Measurements from ENCODE around the gene CPXM1.
"Not testable (repeated sequence)": the region's sequence is repeated elsewhere in the genome, so short reads cannot be mapped to it uniquely, and the experiment has no call there.

The CPXM1 gene

DNA sequence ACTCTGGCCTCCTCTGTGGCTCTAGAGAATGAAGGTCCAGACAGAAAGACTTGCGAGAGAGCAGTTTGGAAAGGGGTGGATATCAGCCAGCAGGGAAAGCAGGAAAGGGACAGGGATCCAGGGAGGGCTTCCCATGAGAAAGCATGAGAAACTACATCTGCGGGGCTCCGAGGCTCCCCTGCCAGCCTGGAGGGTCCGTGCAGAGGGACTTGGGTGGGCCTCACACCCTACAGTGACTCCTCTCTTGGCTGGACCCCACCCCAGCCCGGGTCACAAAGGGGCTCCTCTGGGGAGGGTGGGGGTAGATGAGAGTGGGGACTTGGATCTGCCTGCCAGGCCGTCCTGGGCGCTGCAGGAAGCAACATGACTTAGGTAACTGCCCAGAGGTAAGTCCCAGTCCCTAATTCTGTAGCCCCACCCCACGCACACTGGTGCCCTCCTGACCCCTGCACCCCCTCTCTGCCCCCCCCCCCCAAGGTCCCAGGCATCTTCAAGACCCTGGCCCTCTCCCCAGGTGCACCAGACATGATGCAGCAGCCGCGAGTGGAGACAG, 15.7 kb upstream of the CPXM1 start, which contains the start of gene TMEM239:
Gene TMEM239 (plus strand): TSS at position 335 of the 553 bp plus-strand sequence. CDS start 191 bp downstream, at position 526.
- peaks cover 10% of the 10 kb centered on the region for H3K4me1 ChIP-seq (ENCODE audit: insufficient read depth, insufficient read length)
- no peak within 1 kb of the TSS for H3K4me3 ChIP-seq (ENCODE audit: insufficient read length, low read depth)
- no peak within 1 kb of the TSS for H3K9ac ChIP-seq (ENCODE audit: insufficient read length, low read depth)
- no peak for TF ChIP-seq SUZ12 (IDR thresholded peaks at IDR 0.05; ENCODE audit: extremely low read depth, insufficient read depth, insufficient read length)
- no peak for TF ChIP-seq ZNF274 (IDR thresholded peaks at IDR 0.05; ENCODE audit: low read depth, low read length)
- TF ChIP-seq YY1 (IDR thresholded peaks at IDR 0.05; ENCODE audit: insufficient read depth, insufficient read length), result no peak
- H3K36me3 ChIP-seq (ENCODE audit: insufficient read depth, insufficient read length, low read length), result no peaks in the 10 kb centered on the region
- DNase-seq (ENCODE audit: low read depth, low spot score), result no peak
- no peaks in the 10 kb centered on the region for H3K27me3 ChIP-seq (ENCODE audit: insufficient read depth, insufficient read length)
- H3K9me3 ChIP-seq (ENCODE audit: insufficient read depth, low read length), result no peaks in the 10 kb centered on the region

DNA sequence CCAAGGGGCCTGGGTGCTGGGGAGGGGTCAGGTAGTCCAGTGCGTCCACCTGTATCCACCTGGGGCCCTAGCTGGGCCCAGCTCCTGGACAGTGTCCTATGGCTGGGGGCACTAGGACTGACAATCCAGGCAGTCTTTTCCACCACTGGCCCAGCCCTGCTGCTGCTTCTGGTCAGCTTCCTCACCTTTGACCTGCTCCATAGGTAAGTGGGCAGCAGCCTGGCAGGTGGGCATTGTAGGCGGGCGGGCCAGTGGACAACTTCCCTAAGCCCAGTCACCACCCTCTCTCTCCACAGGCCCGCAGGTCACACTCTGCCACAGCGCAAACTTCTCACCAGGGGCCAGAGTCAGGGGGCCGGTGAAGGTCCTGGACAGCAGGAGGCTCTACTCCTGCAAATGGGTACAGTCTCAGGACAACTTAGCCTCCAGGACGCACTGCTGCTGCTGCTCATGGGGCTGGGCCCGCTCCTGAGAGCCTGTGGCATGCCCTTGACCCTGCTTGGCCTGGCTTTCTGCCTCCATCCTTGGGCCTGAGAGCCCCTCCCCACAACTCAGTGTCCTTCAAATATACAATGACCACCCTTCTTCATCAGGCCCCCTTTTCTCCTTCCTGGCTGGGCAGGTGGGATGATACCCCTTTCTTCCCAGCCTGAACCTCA, 14.9 kb upstream of the CPXM1 start:
- no peak overlapping the region for H3K4me3 ChIP-seq (ENCODE audit: insufficient read length, low read depth)
- H3K9ac ChIP-seq (ENCODE audit: insufficient read length, low read depth), result no peak overlapping the region
- H3K4me1 ChIP-seq (ENCODE audit: insufficient read depth, insufficient read length), result peaks cover 8% of the 10 kb centered on the region
- no peaks in the 10 kb centered on the region for H3K9me3 ChIP-seq (ENCODE audit: insufficient read depth, low read length)
- DNase-seq (ENCODE audit: low read depth, low spot score), result no peak
- TF ChIP-seq ZNF274 (IDR thresholded peaks at IDR 0.05; ENCODE audit: low read depth, low read length), result no peak
- no peaks in the 10 kb centered on the region for H3K36me3 ChIP-seq (ENCODE audit: insufficient read depth, insufficient read length, low read length)
- H3K27me3 ChIP-seq (ENCODE audit: insufficient read depth, insufficient read length), result no peaks in the 10 kb centered on the region

DNA sequence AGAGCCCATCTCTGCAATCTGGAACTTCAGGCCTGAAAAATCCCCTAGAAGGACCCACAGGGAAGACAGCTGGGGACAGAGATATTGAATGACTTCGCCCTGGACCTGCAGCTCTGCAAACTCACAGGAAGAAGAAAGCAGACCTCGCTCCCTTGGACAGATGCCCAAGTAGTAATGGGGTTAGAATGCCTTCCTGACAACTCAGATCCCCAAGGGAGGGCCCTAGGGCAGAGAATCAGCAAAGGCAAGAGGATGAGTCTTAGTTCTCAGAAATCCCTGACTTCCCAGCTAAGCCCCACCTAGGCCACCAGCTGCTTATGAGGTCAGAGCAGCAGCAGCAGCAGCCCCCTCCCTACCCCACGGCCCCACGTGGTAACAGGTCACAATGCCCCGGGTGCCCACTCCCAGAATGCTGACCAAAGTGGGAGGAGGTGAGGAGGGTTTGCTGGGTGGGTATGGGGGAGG, 14.2 kb upstream of the CPXM1 start, which contains the start of gene C20orf141:
Gene C20orf141 (plus strand): TSS at position 401 of the 465 bp plus-strand sequence. CDS start 198 bp downstream, outside the sequence.
- Histone ChIP-seq H3K4me3 (ENCODE audit: insufficient read length, low read depth) (no peak within 1 kb of the TSS), H3K9ac (ENCODE audit: insufficient read length, low read depth) (no peak within 1 kb of the TSS), H3K27me3 (ENCODE audit: insufficient read depth, insufficient read length) (no peaks in the 10 kb centered on the region), H3K36me3 (ENCODE audit: insufficient read depth, insufficient read length, low read length) (no peaks in the 10 kb centered on the region), H3K9me3 (ENCODE audit: insufficient read depth, low read length) (no peaks in the 10 kb centered on the region), H3K4me1 (ENCODE audit: insufficient read depth, insufficient read length) (peaks cover 6% of the 10 kb centered on the region)
- no peak for DNase-seq (ENCODE audit: low read depth, low spot score)
- TF ChIP-seq SUZ12 (IDR thresholded peaks at IDR 0.05; ENCODE audit: extremely low read depth, insufficient read depth, insufficient read length), result no peak

DNA sequence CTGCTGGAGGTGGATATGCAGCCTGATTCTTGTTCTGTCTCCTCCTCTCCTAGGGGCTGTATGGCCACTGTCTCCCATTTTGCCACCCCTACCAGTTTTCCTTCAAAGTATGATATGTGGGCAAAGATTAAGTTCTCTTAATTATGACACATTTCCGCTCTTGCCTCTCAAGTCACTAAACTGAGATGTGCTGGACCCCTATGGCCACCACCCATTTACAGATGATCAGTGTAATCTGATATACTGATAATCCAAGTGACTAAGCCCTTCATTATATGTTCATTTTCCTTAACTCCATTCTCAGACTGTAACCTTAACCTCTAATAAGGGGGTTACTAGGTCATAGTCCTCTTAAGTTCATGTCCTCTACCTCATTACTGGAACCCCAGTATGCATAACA, 13.6 kb upstream of the CPXM1 start:
- H3K9ac ChIP-seq (ENCODE audit: insufficient read length, low read depth), result no peak overlapping the region
- H3K9me3 ChIP-seq (ENCODE audit: insufficient read depth, low read length), result no peaks in the 10 kb centered on the region

DNA sequence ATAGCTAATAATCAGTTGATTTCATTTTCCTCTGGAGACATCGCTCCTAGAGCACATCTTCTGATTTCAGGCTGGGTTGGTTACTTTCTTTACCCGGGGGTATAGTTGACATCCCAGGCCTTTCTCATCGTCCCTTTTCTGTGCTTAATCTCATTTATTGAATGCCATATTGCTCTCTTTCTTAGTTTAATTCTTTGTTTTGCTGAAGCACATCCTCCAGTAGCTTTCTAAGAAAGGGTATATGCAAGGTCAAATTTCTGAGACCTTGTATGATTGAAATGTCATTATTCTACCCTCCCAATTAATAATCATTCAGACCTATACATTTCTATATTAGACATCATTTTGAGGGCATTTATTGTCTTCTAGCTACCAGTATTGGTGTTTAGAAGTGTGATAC, 11.8 kb upstream of the CPXM1 start:
- Histone ChIP-seq H3K4me1 (ENCODE audit: insufficient read depth, insufficient read length) (peaks cover 6% of the 10 kb centered on the region), H3K9me3 (ENCODE audit: insufficient read depth, low read length) (no peaks in the 10 kb centered on the region), H3K36me3 (ENCODE audit: insufficient read depth, insufficient read length, low read length) (no peaks in the 10 kb centered on the region), H3K4me3 (ENCODE audit: insufficient read length, low read depth) (no peak overlapping the region), H3K9ac (ENCODE audit: insufficient read length, low read depth) (no peak overlapping the region), H3K27me3 (ENCODE audit: insufficient read depth, insufficient read length) (no peaks in the 10 kb centered on the region)
- DNase-seq (ENCODE audit: low read depth, low spot score), result no peak
- TF ChIP-seq YY1 (IDR thresholded peaks at IDR 0.05; ENCODE audit: insufficient read depth, insufficient read length) (no peak), SUZ12 (IDR thresholded peaks at IDR 0.05; ENCODE audit: extremely low read depth, insufficient read depth, insufficient read length) (no peak), ZNF274 (IDR thresholded peaks at IDR 0.05; ENCODE audit: low read depth, low read length) (no peak)

More for the DNA sequence above, 13.6 kb upstream of the CPXM1 start:
- H3K4me3 ChIP-seq (ENCODE audit: insufficient read length, low read depth), result no peak overlapping the region
- no peak for DNase-seq (ENCODE audit: low read depth, low spot score)
- H3K36me3 ChIP-seq (ENCODE audit: insufficient read depth, insufficient read length, low read length), result no peaks in the 10 kb centered on the region
- peaks cover 6% of the 10 kb centered on the region for H3K4me1 ChIP-seq (ENCODE audit: insufficient read depth, insufficient read length)
- TF ChIP-seq YY1 (IDR thresholded peaks at IDR 0.05; ENCODE audit: insufficient read depth, insufficient read length), result no peak
- no peak for TF ChIP-seq ZNF274 (IDR thresholded peaks at IDR 0.05; ENCODE audit: low read depth, low read length)
- TF ChIP-seq SUZ12 (IDR thresholded peaks at IDR 0.05; ENCODE audit: extremely low read depth, insufficient read depth, insufficient read length), result no peak
- H3K27me3 ChIP-seq (ENCODE audit: insufficient read depth, insufficient read length), result no peaks in the 10 kb centered on the region

DNA sequence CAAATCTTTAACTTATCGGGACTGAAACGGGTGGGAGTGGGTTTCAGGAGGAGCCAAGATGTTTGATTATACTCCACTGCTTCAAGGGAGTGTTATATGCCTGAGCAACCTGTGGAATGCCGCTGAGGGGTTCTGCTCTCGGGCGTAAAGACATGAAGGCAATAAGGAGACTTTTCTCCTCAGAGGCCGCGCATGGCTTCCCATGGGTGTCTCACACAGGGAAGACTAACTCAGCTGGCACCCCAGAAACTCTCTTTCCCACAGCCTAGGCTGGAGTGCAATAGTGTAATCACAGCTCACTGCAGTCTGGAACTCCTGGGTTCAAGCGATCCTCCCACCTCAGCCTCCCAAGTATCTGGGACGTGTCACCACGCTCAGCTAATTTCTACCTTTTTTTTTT, 9.3 kb upstream of the CPXM1 start:
- H3K4me1 ChIP-seq (ENCODE audit: insufficient read depth, insufficient read length), result no peaks in the 10 kb centered on the region
- H3K27me3 ChIP-seq (ENCODE audit: insufficient read depth, insufficient read length), result no peaks in the 10 kb centered on the region
- DNase-seq (ENCODE audit: low read depth, low spot score), result no peak
- H3K36me3 ChIP-seq (ENCODE audit: insufficient read depth, insufficient read length, low read length), result no peaks in the 10 kb centered on the region
- no peaks in the 10 kb centered on the region for H3K9me3 ChIP-seq (ENCODE audit: insufficient read depth, low read length)
- TF ChIP-seq YY1 (IDR thresholded peaks at IDR 0.05; ENCODE audit: insufficient read depth, insufficient read length) (no peak), SUZ12 (IDR thresholded peaks at IDR 0.05; ENCODE audit: extremely low read depth, insufficient read depth, insufficient read length) (no peak), ZNF274 (IDR thresholded peaks at IDR 0.05; ENCODE audit: low read depth, low read length) (no peak)
- H3K4me3 ChIP-seq (ENCODE audit: insufficient read length, low read depth), result no peak overlapping the region
- no peak overlapping the region for H3K9ac ChIP-seq (ENCODE audit: insufficient read length, low read depth)

DNA sequence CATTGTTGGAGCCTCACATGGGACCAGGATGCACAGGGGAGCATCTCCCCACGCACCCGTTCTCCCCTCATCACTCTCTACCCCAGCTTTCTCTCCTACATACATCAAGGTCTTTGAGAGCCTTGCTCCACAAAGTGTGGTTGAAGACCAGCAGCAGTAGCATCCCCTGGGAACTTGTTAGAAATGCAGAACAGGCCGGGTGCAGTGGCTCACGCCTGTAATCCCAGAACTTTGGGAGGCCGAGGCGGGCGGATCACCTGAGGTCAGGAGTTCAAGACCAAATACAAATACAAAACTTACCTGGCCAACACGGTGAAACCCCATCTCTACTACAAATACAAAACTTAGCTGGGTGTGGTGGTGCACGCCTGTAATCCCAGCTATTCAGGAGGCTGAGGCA, 7.5 kb upstream of the CPXM1 start:
- not testable (repeated sequence) for H3K27me3 ChIP-seq (ENCODE audit: insufficient read depth, insufficient read length); H3K4me1 ChIP-seq (ENCODE audit: insufficient read depth, insufficient read length); H3K9ac ChIP-seq (ENCODE audit: insufficient read length, low read depth); H3K36me3 ChIP-seq (ENCODE audit: insufficient read depth, insufficient read length, low read length); H3K4me3 ChIP-seq (ENCODE audit: insufficient read length, low read depth); DNase-seq (ENCODE audit: low read depth, low spot score); H3K9me3 ChIP-seq (ENCODE audit: insufficient read depth, low read length)
